ENCODE data around the gene MICAL3. TPM values are rescaled to one million over a fixed set of nuclear protein-coding genes. Genes with fewer than 3 reads are reported as not detected.
A peak's percentile ranks its signal among the peaks of the same experiment; 100 is the strongest.

MICAL3 gene
- total and polyA plus RNA-seq, 4 donors, result 4.4 to 30.7 (median 15.4) TPM

- DNase-seq (no peak), ATAC-seq (ENCODE audit: insufficient read depth, low FRiP score) (no peak)
- H3K9me3 ChIP-seq (ENCODE audit: control insufficient read depth in 4 of 4, insufficient read depth in 3 of 4, low read length in 3 of 4), result peaks cover 0 to 3% (median 0%) of the 10 kb centered on the region in 4 donors
- H3K27ac ChIP-seq (ENCODE audit: low read depth in 1 of 2, low read length in 1 of 2), result peak overlapping the region in 1 of 2 donors; percentile 92
- H3K4me1 ChIP-seq (ENCODE audit: control insufficient read depth in 5 of 5, insufficient read depth in 5 of 5, low read length in 5 of 5), result peaks cover 0 to 29% (median 8%) of the 10 kb centered on the region in 5 donors
- H3K36me3 ChIP-seq (ENCODE audit: control insufficient read depth in 4 of 4, insufficient read depth in 4 of 4, low read length in 4 of 4), result no peaks in the 10 kb centered on the region
- 18 to 40% methylated on average over 27 of the region's 27 CpGs for WGBS, 2 donors
- H3K27me3 ChIP-seq (ENCODE audit: control insufficient read depth in 3 of 3, insufficient read depth in 3 of 3, low read length in 2 of 3), result no peaks in the 10 kb centered on the region
- H3K9ac ChIP-seq (ENCODE audit: insufficient read depth in 1 of 2, low read length in 2 of 2), result no peak overlapping the region
- no peak for TF ChIP-seq CTCF (IDR thresholded peaks at IDR 0.05; ENCODE audit: control extremely low read depth, extremely low read depth)
- H3K4me3 ChIP-seq, result peak overlapping the region; percentile 24
These were observed 247.2 kb downstream of the MICAL3 start for GRCh38 chr22:17777005-17777716.

GRCh38 chr22:17775781-17776465 lies 248.4 kb downstream of the MICAL3 start:
- no peak for TF ChIP-seq CTCF (IDR thresholded peaks at IDR 0.05; ENCODE audit: control extremely low read depth, extremely low read depth)
- DNase-seq (no peak), ATAC-seq (ENCODE audit: insufficient read depth, low FRiP score) (no peak)
- peaks cover 0 to 3% (median 0%) of the 10 kb centered on the region in 4 donors for H3K9me3 ChIP-seq (ENCODE audit: control insufficient read depth in 4 of 4, insufficient read depth in 3 of 4, low read length in 3 of 4)
- no peaks in the 10 kb centered on the region for H3K27me3 ChIP-seq (ENCODE audit: control insufficient read depth in 3 of 3, insufficient read depth in 3 of 3, low read length in 2 of 3)
- no peak overlapping the region for H3K9ac ChIP-seq (ENCODE audit: insufficient read depth in 1 of 2, low read length in 2 of 2)
- H3K27ac ChIP-seq (ENCODE audit: low read depth in 1 of 2, low read length in 1 of 2), result no peak overlapping the region
- no peak overlapping the region for H3K4me3 ChIP-seq
- no peaks in the 10 kb centered on the region for H3K36me3 ChIP-seq (ENCODE audit: control insufficient read depth in 4 of 4, insufficient read depth in 4 of 4, low read length in 4 of 4)
- H3K4me1 ChIP-seq (ENCODE audit: control insufficient read depth in 5 of 5, insufficient read depth in 5 of 5, low read length in 5 of 5), result peaks cover 0 to 21% (median 3%) of the 10 kb centered on the region in 5 donors
- 85 to 87% methylated on average over 10 of the region's 10 CpGs for WGBS, 2 donors

- no peak overlapping the region for H3K9ac ChIP-seq (ENCODE audit: insufficient read depth in 1 of 2, low read length in 2 of 2)
- ATAC-seq (ENCODE audit: insufficient read depth, low FRiP score), result no peak
- 81% methylated on average over 27 of the region's 27 CpGs for WGBS, 2 donors
- peak overlapping the region in 1 of 2 donors; percentile 12 for H3K27ac ChIP-seq (ENCODE audit: low read depth in 1 of 2, low read length in 1 of 2)
- no peaks in the 10 kb centered on the region for H3K27me3 ChIP-seq (ENCODE audit: control insufficient read depth in 3 of 3, insufficient read depth in 3 of 3, low read length in 2 of 3)
- no peak for TF ChIP-seq CTCF (IDR thresholded peaks at IDR 0.05; ENCODE audit: control extremely low read depth, extremely low read depth)
- peaks cover 0 to 2% (median 0%) of the 10 kb centered on the region in 4 donors for H3K9me3 ChIP-seq (ENCODE audit: control insufficient read depth in 4 of 4, insufficient read depth in 3 of 4, low read length in 3 of 4)
- no peak for DNase-seq
- peaks cover 0 to 17% (median 0%) of the 10 kb centered on the region in 5 donors for H3K4me1 ChIP-seq (ENCODE audit: control insufficient read depth in 5 of 5, insufficient read depth in 5 of 5, low read length in 5 of 5)
- no peak overlapping the region for H3K4me3 ChIP-seq
- no peaks in the 10 kb centered on the region for H3K36me3 ChIP-seq (ENCODE audit: control insufficient read depth in 4 of 4, insufficient read depth in 4 of 4, low read length in 4 of 4)
These were observed 249.3 kb downstream of the MICAL3 start for GRCh38 chr22:17774926-17775685.
